GM18868 (cell line): Measurements from ENCODE around the gene SYNPO2L.
A peak's percentile ranks its signal among the peaks of the same experiment; 100 is the strongest.

ENCODE experiments used
- ATAC-seq: cut with Tn5 transposase; IDR thresholded peaks from one replicate; pipeline ENCODE4 v1.9.1; 2021; ENCODE audit warnings: mild to moderate bottlenecking, moderate library complexity; ENCODE audit not compliant: unreplicated experiment

The SYNPO2L gene

DNA sequence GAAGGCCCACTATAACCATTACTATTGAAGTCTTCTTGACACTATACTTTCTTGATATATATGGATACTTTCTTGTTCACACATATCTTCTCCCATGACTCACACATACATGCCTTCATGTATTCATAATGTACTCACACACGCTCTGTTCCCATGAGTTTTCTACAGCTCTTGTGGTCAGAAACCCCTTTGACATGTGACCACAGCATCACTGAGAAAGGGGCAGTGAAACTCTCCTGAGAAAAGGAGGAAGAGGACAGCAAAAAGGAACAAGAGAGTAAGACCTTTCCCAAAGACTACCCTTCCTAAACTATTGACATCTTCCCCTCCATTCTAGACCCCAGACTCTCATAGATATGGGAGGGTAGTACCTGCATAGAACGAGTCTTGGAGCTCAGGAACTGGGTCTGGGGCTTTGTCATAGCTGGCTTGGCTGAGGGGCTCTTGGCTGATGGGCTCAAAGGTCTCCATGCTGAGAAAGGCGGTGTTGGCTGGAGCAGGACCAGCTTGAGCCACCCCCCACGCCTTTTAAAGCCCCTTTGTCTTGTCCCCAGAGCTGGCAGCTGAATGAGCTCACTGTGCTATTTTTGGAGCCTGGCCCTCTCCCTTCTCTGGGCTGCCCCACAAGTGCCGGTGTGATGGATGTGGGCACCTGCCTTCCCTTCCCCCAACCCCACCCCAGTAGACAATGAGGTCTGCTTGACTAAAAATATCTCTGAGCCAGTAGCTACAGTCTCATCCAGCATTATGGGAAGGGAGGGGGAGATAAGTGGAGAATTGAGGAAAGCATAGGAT lies 5.1 kb downstream of the SYNPO2L start:
- ATAC-seq: peak; percentile 50

DNA sequence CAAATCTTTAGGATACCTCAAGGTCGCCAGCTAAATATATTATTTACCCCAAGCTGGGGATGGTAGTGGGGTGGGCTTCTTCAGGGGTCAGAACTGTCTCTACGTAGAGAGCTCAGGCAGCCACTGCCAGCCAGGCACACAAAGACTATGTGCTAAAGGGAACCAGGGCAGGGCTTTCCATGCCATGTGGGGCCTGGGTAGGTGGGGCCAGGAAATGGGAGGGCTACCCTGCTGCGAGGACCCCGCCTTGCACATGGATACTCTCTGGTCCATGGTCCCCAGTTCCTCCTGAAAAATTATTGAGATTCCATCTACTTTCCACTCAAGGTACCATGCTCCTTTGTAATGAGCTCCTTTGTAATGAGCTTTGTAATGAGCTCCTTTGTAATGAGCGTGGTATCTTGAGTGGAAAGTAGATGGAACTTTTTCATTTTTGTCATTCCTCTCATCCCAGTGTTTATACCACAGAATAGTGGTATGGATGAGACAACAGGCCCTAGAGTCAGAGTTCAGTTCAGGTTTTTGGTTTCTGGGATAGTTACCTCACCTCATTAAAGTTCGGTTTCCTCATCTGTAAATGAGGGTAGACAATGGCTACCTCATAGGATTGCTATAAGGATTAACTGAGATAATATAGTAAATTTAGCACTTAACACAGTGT lies 5.8 kb downstream of the SYNPO2L start:
- ATAC-seq: no peak

DNA sequence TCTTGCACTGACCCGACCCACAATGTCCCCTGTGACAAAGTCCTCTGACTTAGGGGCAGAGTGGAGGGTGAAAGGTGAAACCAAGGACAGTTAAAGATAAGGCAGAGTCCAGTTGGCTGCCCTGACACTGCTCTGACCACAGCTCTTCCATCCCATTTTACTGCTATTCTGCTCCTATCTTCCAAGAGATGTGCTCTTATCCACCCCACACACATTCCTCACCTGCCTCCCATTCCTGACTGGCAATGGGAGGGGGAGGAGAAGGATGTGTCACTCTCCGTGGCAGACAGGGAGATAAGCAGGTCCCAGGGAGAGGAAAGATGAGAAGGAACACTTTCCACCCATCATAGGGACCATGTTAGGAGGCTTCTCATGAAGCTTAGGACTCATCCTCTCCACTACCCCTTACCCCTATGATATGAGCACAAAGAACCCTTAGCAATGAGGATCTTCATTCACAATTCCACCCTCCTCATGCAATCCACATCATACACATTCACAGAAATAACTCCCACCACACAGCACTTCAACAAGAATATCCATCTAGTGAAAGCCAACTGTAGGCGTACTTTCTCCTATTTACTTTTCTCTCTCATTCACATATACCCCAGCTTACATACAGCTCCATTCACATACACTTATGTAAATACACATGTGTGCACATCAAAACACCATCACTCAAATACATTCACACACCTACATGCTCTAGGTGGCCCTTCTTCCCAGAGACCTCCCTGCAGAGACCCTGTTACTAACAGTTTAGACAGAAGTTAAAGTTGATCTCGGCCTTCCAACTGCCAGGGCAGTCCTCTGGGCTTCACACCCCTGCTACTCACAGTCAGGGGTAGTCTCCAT lies 6.6 kb downstream of the SYNPO2L start:
- no peak for ATAC-seq

DNA sequence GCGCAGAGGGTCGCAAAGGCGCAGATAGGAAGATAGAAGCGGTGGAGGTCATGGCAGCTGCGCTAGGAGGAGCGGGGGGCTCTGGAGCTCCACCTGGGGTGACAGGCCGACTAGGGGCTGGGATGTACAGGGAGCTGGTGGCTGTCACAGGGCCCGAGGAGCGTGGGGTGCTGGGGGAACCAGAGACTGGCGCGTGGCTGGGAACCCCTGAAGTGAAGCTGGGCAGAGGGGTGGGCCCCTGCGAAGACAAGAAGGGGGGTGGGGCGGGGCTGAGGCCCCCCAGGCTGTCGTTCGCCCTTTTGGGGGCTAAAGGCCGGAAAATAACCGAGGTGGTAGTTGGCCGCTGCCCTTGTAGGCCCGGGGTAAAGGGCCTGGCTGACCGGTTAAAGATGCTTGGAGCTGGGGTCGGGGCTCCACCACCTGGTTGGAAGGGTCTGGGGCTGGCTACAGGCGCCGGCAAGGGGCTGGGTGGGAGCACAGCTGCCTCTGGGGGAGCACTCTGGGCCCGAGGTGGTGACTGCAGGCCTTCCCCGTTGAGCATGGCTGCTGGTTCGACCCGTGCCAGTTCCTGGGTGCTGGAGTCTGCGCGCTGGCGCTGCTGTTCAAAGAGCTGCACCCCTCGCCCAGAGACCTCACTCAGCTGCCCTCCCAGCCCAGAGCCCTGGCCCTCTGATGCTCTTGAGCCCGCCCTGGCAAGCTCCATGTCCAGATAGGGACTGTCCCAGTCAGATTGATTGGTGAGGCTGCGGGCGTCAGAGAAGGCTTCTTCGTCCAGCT lies 7.8 kb downstream of the SYNPO2L start:
- no peak for ATAC-seq

DNA sequence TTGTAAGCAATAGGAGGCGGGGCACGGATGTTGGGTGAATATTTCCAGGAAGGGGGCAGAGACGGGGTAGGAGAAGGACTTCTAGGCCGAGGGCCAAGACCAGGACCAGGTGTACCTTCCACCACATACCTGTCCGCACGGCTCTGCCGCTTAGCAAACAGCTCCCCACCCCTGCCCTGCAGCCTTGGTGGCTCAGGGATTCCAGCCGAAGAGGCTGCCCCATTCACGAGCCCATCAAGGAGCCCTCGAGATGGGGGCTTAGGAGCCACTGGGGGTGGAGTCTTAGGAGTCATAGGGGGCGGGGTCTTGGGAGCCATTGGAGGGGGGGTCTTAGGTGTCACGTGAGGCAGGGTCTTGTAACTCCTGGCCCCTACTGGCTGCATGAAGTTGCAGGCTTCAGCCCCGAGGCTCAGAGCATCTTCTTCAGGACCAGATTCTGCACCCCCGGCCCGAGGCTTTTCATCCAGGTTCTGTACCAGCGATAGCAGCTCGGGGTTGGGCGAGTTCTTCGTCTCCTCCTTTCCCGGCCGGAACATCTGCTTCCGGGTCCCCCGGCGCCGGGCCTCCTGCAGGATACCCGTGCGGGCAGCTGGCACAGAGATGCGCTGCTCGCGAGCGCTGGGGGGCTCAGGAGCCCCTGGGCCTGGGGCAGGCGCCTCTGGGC lies 8.5 kb downstream of the SYNPO2L start:
- ATAC-seq: no peak

DNA sequence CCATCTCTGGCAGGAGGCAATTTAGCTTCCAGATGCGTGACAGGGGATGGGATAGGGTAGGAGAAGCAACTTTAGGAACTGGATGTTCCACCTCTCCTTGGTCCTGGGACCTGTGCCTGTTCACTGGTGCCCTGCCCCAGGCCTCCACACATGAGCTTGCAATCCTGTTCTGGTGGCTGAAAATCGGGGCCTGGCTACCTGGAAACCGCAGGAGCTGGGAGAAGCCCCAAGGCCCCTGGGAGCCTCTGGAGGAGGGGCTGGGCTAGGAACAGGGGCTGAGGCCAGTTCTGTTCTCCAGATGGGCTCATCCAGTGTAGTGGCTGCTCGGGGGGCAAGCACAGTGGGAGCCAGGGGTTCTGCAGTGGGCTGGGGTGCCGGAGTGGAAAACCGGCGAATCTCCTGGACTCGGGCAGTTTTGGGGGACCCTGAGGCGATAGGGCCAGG lies 9.2 kb downstream of the SYNPO2L start:
- ATAC-seq: no peak

DNA sequence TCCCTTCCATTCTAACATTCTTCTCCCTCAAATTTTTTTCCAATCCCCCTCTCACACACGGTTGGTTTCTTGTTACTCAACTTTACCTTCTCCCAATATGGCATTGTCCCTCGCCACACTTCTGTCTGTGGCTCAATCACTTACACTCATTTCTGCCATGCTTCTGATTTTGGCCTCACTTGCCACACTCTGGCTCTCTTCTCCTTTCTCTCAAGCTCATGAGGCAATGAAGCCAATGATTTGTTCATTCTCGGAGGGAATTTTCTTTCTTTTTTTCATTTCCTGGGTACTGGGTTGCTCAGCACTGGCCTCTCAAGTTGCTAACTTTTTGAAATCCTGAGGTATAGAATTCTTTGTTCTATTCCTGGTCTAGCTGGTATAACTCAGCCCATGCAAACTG lies 10.6 kb downstream of the SYNPO2L start:
- no peak for ATAC-seq

DNA sequence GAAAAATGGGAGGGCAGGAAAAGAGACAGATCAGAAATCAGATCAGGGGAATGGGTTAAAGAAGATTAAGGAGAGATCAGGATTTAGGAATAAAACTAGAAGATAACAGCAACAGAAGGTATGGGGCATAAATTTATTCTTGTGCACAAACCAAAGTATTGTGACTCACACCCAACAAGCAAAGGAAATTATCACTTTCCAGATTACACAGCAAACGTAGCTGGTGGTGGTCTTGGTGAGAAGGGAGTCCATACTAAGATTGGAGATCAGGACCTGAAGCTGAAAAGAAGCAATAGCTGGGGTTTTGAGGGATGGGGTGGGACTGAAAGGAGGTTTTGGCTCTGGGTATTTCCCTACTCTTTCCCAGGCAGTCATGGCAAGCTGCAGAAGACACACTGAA lies 11.1 kb downstream of the SYNPO2L start:
- ATAC-seq: no peak

DNA sequence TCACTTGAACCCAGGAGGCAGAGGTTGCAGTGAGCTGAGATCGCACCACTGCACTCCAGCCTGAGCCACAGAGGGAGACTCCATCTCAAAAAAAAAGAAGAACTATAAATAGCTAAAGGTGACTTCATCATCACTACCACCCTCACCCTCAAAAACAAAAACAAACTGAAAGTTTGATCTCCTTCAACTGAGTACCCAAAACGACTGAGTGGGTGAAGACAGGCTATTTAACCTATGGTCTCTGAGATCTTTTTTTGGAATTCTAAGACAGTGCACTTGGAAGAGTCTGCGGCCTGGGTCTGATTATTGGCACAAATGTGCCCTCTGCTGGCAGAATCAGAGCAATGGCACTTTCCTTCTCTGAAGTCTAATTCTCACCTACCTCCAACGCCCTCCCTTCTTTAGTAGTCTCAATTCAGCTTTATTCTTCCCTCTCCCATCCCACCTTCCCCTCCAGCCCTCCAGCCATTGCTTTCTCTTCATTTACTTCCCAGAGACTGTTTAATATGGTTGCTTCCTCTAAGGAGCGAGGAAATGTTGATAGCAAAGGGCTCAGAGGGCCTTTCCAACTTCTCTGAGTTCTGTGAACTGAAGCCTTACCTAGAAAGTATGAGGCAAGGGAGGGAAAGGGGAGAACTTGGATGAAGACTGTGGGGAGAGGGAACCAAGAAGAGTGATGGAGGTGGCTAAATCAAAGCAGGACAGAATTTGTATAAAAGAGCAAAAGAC lies 11.7 kb downstream of the SYNPO2L start:
- no peak for ATAC-seq

DNA sequence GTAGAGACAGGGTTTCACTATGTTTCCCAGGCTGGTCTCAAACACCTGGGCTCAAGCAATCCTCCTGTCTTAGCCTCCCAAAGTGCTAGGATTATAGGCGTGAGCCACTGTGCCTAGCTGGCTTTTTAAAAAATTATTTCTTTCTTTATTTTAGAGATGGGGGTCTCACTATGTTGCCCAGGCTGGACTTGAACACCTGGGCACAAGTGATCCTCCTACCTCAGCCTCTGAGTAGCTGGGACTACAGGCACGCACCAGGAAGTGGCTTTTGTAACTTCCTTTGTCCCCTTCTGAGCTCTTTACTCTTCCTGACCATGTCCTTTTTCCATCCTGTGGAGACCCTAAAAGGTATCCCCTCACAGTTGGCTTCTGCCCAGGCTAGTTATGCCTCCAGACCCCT lies 12.5 kb downstream of the SYNPO2L start:
- no peak for ATAC-seq

DNA sequence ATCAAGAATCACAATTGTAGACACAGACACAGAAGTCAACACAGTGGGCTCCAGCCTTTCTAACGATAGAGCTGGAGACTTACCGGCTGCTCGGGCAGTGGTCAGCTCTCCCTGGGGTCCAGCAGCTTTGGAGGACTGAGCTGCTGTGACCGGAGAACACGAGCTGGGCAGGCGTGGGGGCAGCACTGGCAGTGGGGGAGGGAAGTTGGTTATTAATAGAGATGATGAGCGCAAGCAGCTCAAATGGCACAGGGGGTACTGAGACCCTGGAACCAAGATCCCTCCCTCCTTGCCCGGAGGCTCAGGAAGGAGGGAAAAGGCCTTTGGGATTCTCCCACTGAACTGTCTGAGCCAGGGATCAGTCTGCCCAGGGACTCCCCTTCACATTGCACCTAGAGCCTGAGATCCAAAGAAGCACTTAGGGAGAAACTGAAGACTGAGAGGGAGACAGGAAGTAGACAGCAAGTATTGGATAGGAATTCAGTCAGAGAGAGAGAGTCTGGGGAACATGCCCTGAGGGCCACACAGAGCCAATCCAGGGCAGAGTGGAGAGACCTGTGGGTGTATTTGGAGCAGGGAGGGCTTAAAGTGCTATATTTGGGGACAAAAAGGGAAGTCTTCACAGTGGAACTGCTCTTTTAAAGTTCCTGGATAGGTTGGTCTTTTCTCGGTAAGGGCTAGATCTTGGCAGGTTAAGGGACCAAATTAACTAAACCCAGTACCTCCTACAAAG lies 14.3 kb downstream of the SYNPO2L start, which contains the start of gene MYOZ1:
MYOZ1 (minus strand) TSS at position 147 of the 733 bp plus-strand sequence. CDS start 1,457 bp downstream, outside the sequence.
- ATAC-seq: no peak

DNA sequence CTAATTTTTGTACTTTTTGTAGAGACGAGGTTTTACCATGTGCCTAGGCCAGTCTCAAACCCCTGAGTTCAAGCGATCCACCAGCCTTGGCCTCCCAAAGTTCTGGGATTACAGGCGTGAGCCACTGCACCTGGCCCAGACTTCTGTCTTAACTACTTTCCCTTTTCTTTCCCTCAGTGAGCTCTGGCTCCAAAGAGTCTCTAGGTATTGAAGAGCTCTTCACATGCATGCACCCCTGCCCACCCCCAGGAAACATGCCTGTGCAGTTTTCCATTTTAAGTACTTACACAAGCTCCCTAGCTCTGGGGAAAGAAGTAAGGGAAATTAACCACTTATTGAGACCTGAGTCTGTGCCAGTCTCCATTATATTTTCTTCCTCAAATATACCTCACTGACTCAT lies 16.5 kb downstream of the SYNPO2L start:
- ATAC-seq: no peak

DNA sequence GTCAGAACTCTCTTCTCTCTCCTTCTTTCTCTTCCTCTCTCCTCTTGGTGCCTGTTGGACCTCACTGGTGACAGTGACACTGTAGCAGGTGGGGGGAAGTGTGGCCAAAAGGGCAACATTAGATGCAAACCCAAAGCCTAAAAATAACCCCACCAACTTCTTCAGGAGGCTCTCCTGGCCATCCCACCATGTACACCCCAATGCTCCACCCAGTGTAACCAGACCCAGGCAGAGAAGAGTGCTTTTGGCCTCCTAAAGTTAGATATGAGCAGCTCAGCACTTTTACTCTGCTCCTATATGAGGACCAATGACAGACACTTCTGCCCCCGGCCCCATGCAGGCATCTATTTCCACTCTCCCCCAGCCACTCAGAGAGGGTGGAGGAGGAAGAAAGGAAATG lies 20.0 kb downstream of the SYNPO2L start:
- no peak for ATAC-seq

DNA sequence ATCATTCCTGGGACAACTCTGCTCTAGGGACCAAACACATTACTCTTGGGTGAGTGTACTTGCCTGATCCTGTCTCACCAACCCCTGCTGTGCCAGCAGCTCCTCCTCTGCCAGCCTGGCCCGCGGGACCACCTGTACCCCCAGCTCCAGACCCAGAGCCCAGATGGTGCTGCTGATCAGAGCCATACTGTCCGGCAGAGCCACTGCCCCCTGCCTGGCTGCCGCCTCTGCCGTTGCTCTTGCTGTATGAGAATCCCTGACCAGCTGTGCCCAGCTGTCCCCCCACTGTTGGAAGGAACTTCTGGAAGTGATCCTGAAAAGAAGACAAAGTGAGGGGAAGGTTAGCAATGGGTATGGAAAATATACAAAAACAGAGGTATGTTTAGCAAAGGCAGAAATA lies 21.4 kb downstream of the SYNPO2L start:
- ATAC-seq: no peak

DNA sequence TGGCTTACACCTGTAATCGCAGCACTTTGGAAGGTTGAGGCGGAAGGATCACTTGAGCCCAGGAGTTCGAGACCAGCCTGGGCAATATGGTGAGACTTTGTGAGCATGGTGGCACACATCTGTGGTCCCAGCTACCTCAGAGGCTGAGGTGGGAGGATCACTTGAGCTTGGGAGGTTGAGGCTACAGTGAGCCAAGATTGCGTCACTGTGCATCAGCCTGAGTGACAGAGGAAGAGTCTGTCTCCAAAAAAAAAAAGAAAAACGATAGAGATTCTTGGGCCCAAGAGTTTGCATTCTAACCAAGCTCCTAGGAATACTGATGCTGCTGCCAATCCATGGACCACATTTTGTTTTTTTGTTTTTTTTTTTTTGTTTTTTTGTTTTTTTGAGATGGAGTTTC lies 26.7 kb downstream of the SYNPO2L start:
- no peak for ATAC-seq

DNA sequence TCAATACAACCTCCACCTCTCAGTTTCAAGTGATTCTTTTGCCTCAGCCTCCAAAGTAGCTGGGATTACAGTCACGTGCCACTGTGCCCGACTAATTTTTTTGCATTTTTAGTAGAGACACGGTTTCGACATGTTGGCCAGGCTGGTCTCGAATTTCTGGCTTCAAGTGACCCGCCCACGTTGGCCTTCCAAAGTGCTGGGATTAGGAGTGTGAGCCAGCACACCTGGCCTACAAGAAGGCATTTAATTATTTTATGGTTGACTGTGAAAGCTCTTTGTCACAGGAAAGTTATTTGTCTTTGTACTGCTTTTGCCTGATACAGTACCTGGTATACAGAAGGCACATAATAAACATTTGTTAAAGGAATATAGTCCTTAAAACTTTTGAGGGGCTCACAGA lies 27.4 kb downstream of the SYNPO2L start:
- no peak for ATAC-seq

DNA sequence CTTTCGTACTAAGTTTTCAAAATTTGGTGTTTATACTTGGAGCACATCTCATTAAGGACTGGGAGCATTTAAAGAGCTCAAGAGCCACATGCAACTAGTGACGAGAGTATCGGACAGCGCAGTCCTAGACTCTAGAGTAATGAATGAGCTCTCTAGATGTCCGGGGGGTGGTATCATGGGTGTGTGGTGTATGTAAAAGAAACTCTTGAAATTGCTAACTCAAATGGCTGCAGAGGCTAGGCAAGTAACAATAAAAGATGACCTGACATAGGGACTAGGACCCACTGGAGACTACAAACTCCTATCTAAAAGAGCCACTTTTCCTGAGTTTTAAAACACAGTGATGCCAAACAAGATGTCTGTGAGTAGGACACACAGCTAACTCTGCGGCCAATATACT lies 28.5 kb downstream of the SYNPO2L start:
- no peak for ATAC-seq

DNA sequence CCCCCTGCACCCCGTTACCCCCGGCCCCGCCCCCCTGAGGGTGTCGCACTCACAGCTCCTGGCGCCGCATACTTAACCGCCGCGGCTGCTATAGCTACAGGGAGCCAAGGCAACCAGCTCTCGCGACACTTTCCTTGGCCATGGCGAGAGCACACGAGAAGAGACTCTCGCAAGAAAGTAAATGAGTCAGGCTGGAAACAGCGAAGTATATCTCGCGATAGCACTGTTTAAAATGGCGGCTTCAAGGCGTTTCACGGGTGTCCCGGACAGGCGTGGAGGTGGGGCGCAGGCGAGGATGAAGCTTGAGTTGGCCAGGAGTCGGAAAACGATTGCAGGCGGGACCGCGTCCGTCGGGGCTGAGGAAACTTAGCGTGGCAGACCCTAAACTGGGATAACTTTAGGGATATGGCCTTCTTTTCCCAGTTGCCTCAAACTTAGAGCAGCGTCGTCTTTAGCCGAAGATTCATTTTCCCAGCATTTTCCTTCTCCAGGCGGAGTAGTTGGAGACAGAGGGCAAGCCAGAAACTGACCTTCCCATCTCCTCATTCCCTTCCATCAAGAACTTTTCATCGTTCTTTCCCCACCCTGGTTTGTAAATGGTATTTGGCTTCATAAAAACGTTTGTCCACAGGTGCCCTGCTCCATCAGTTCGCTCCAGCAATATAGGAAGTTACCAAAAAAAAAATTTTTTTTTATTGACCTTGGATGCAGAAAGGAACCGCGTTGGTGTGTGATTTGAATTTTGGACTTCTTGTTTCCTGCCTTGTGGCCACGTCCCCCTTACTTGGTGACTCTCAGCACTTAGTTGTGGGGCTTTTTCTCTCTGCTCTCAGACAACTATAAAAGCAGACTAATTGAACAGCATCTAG lies 29.7 kb downstream of the SYNPO2L start:
- ATAC-seq: peak; percentile 98
